Measurements from ENCODE around the gene RIMS4. TPM values are rescaled to one million over a fixed set of nuclear protein-coding genes. Genes with fewer than 3 reads are reported as not detected.

Gene RIMS4
- total RNA-seq, 1 donor from 2014 or later = 7.5 TPM

- Mint-ChIP-seq H3K4me3 (no peak overlapping the region), H3K9me3 (no peaks in the 10 kb centered on the region), H3K4me1 (ENCODE audit: unreplicated experiment) (peaks cover 5% of the 10 kb centered on the region), H3K27me3 (peaks cover 3% of the 10 kb centered on the region), H3K36me3 (no peaks in the 10 kb centered on the region), H3K27ac (no peak overlapping the region)
- no peak for TF ChIP-seq CTCF (conservative IDR thresholded peaks at IDR 0.05)
- no peak for DNase-seq (ENCODE audit: extremely low spot score, unreplicated experiment)
Observed at GRCh38 chr20:44724423-44725091, 85.8 kb downstream of the RIMS4 start.

DNA sequence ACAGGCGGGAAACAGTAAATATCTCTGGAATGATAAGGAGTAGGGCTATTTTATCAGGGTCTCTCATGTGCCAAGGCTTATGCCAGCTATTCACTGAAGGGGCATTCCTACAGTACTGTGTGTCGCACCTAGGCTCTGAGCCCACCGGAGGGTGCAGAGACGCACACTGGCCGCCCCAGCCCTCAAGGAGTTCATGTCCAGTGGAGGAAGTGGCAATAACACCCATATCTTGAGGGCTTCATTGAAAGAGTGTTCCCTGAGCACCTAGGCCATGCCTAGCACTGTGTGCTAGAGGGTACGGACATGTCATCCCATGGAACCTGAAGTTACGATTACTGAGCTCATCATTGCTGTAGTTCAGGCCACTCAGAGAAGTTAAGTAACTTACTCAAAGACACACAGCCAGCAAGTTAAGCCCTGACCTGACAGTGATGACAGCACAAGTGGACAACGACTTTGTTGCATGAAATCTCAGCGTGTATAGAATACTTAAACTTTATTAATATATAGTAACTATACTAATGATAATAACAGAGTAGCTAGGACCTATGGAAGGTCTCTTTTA lies 86.5 kb downstream of the RIMS4 start:
- Mint-ChIP-seq H3K27me3 (peaks cover 3% of the 10 kb centered on the region), H3K9me3 (no peaks in the 10 kb centered on the region), H3K27ac (no peak overlapping the region), H3K36me3 (no peaks in the 10 kb centered on the region), H3K4me3 (no peak overlapping the region), H3K4me1 (ENCODE audit: unreplicated experiment) (peaks cover 4% of the 10 kb centered on the region)
- no peak for TF ChIP-seq CTCF (conservative IDR thresholded peaks at IDR 0.05)
- no peak for DNase-seq (ENCODE audit: extremely low spot score, unreplicated experiment)

DNA sequence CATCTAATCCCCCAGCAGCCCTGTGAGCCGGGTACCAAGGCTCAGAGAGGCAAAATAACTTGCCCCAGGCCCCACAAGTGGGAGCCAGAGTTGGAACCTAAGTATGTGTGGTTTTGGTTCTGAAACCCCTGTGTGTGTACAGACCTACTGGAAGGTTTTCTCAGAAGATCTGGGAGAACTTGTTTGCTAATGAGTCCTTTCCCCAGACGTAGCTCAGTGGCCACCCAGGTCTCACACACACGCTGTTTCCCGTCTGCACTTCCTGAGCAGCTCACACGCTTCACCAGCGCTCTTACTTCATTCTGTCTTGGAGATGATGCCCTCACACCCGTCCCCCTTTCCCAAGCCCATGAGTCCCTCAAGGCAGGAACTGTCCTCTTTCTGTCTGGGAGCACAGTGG lies 87.0 kb downstream of the RIMS4 start:
- no peak overlapping the region for H3K4me3 Mint-ChIP-seq
- H3K36me3 Mint-ChIP-seq = no peaks in the 10 kb centered on the region
- no peak for DNase-seq (ENCODE audit: extremely low spot score, unreplicated experiment)
- TF ChIP-seq CTCF (conservative IDR thresholded peaks at IDR 0.05) = no peak
- H3K4me1 Mint-ChIP-seq (ENCODE audit: unreplicated experiment) = no peaks in the 10 kb centered on the region
- H3K27ac Mint-ChIP-seq = no peak overlapping the region
- no peaks in the 10 kb centered on the region for H3K9me3 Mint-ChIP-seq
- peaks cover 3% of the 10 kb centered on the region for H3K27me3 Mint-ChIP-seq

- Mint-ChIP-seq H3K4me3 (no peak overlapping the region), H3K27me3 (peaks cover 3% of the 10 kb centered on the region), H3K36me3 (no peaks in the 10 kb centered on the region), H3K9me3 (no peaks in the 10 kb centered on the region), H3K27ac (no peak overlapping the region), H3K4me1 (ENCODE audit: unreplicated experiment) (no peaks in the 10 kb centered on the region)
- no peak for DNase-seq (ENCODE audit: extremely low spot score, unreplicated experiment)
- TF ChIP-seq CTCF (conservative IDR thresholded peaks at IDR 0.05) = no peak
Observed at GRCh38 chr20:44722990-44723389, 87.4 kb downstream of the RIMS4 start.

DNA sequence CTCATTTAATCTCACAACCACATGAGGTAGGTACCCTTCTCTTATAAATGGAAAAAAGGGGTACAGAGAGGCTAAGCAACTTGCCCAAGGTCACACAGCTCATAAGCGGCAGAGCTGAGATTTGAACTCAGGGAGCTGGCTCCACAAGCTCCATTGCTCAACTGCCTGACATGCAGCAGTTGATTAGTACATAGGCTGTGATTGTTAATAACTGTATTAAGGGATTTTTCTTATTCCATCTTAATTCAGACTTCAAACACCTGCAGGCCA lies 88.6 kb downstream of the RIMS4 start:
- Mint-ChIP-seq H3K4me3 (no peak overlapping the region), H3K27me3 (peaks cover 3% of the 10 kb centered on the region), H3K9me3 (no peaks in the 10 kb centered on the region), H3K27ac (no peak overlapping the region), H3K36me3 (no peaks in the 10 kb centered on the region), H3K4me1 (ENCODE audit: unreplicated experiment) (no peaks in the 10 kb centered on the region)
- TF ChIP-seq CTCF (conservative IDR thresholded peaks at IDR 0.05) = no peak
- no peak for DNase-seq (ENCODE audit: extremely low spot score, unreplicated experiment)

Data from type B pancreatic cell (in vitro differentiated cells).